Activated gamma-delta T cell treated with anti-CD3 and anti-CD28 coated beads, Interleukin-2, amount 50 U/mL, for 16 hours (primary cell): ENCODE results near the gene LRRC1.
A peak's percentile ranks its signal among the peaks of the same experiment; 100 is the strongest.
"Not testable (repeated sequence)": the region's sequence is repeated elsewhere in the genome, so short reads cannot be mapped to it uniquely, and the experiment has no call there.

Experiments
- DNase-seq: peaks from one replicate; pipeline ENCODE4 v3.0.0-alpha.2; 2020; ENCODE audit warnings: low read depth

The LRRC1 gene

GRCh38 chr6:53792973-53793317 is 1.9 kb upstream of the LRRC1 start:
- DNase-seq, result no peak

GRCh38 chr6:53793318-53794136 is 1.3 kb upstream of the LRRC1 start:
- peak; percentile 8 for DNase-seq

GRCh38 chr6:53794137-53794719 is 577 bp upstream of the LRRC1 start:
- DNase-seq, result peak; percentile 17

GRCh38 chr6:53795340-53795701 is 516 bp downstream of the LRRC1 start:
- no peak for DNase-seq

- DNase-seq, result no peak
These were observed 1.1 kb downstream of the LRRC1 start for GRCh38 chr6:53795702-53796450.

- DNase-seq, result no peak
These were observed 1.6 kb downstream of the LRRC1 start for GRCh38 chr6:53796451-53796780.

- DNase-seq, result no peak
These were observed 2.0 kb downstream of the LRRC1 start for GRCh38 chr6:53796791-53797190.

GRCh38 chr6:53797304-53797703 is 2.5 kb downstream of the LRRC1 start:
- DNase-seq, result no peak

- DNase-seq, result no peak
These were observed 4.5 kb downstream of the LRRC1 start for GRCh38 chr6:53799340-53799739.

- DNase-seq, result no peak
These were observed 6.2 kb downstream of the LRRC1 start for GRCh38 chr6:53801022-53801421.

- DNase-seq, result no peak
These were observed 7.8 kb downstream of the LRRC1 start for GRCh38 chr6:53802582-53802981.

- no peak for DNase-seq
These were observed 8.5 kb downstream of the LRRC1 start for GRCh38 chr6:53803081-53803860.

GRCh38 chr6:53805016-53805415 is 10.2 kb downstream of the LRRC1 start:
- no peak for DNase-seq

- DNase-seq, result no peak
These were observed 10.9 kb downstream of the LRRC1 start for GRCh38 chr6:53805725-53806124.

- not testable (repeated sequence) for DNase-seq
These were observed 12.8 kb downstream of the LRRC1 start for GRCh38 chr6:53807606-53808005.

GRCh38 chr6:53808302-53808881 is 13.6 kb downstream of the LRRC1 start:
- no peak for DNase-seq

GRCh38 chr6:53809691-53810090 is 14.9 kb downstream of the LRRC1 start:
- no peak for DNase-seq

GRCh38 chr6:53811082-53811481 is 16.3 kb downstream of the LRRC1 start:
- DNase-seq, result no peak

- no peak for DNase-seq
These were observed 16.9 kb downstream of the LRRC1 start for GRCh38 chr6:53811746-53812145.

GRCh38 chr6:53813096-53813495 is 18.3 kb downstream of the LRRC1 start:
- no peak for DNase-seq

GRCh38 chr6:53813801-53814200 is 19.0 kb downstream of the LRRC1 start:
- DNase-seq, result no peak

GRCh38 chr6:53814353-53814752 is 19.5 kb downstream of the LRRC1 start:
- no peak for DNase-seq
